Sciatic nerve (tissue), 2 donors: Measurements from ENCODE around the gene SLC25A33. TPM values are rescaled to one million over a fixed set of nuclear protein-coding genes. Genes with fewer than 3 reads are reported as not detected.
"Not testable (repeated sequence)": the region's sequence is repeated elsewhere in the genome, so short reads cannot be mapped to it uniquely, and the experiment has no call there.

Source experiments
- ATAC-seq: fragments of 200-7000 bp; cut with Tn5 transposase; one replicate; pipeline ENCODE4 v1.9.1; 2020; ENCODE audit warnings: mild to moderate bottlenecking, moderate library complexity
- DNase-seq: peaks from one replicate; pipeline ENCODE4 v3.0.0-alpha.2; 2020; ENCODE audit warnings: low spot score
- intact Hi-C: fragments of 100-400 bp; cut with DNase I; formaldehyde crosslinking; loops from one replicate; pipeline ENCODE4 v1.14.2; 2022
- total RNA-seq: library from RNA; stranded (reverse); fragmentation: NEBNext Ultra II Directional; extraction: Animal tissue kit (Norgen Biotek cat#: 25700); gene quantifications from one replicate; pipeline ENCODE4 v1.2.1, GENCODE V29; 2021
- donor health status: DM: no; HTN: no; CAD: no.
- donor health status: DM: no; HTN: no; CAD: no.

The SLC25A33 gene
- total RNA-seq, 1 donor from 2014 or later: 2.9 TPM

GRCh38 chr1:9611716-9612115, 72.5 kb downstream of the SLC25A33 start:
- ATAC-seq: no peak

GRCh38 chr1:9612162-9612845, 73.0 kb downstream of the SLC25A33 start:
- peak; percentile 41 for DNase-seq
- intact Hi-C loops: no loop called here
- ATAC-seq: no peak

More at GRCh38 chr1:9611716-9612115, 72.5 kb downstream of the SLC25A33 start:
- intact Hi-C loops: no loop called here
- DNase-seq: no peak

GRCh38 chr1:9612871-9613624, 73.8 kb downstream of the SLC25A33 start:
- intact Hi-C loops: no loop called here
- no peak for ATAC-seq

GRCh38 chr1:9613625-9614299, 74.5 kb downstream of the SLC25A33 start:
- ATAC-seq: no peak
- intact Hi-C loops: no loop called here
- DNase-seq: no peak

More at GRCh38 chr1:9612871-9613624, 73.8 kb downstream of the SLC25A33 start:
- DNase-seq: peak; percentile 51

- intact Hi-C loops: no loop called here
- ATAC-seq (peak; percentile 72), DNase-seq (no peak)
Observed at GRCh38 chr1:9615316-9616063, 76.2 kb downstream of the SLC25A33 start.

- intact Hi-C loops: no loop called here
- ATAC-seq (no peak), DNase-seq (no peak)
Observed at GRCh38 chr1:9618909-9619679, 79.8 kb downstream of the SLC25A33 start.

GRCh38 chr1:9621032-9621431, 81.8 kb downstream of the SLC25A33 start:
- ATAC-seq (no peak), DNase-seq (no peak)
- intact Hi-C loops: no loop called here

- intact Hi-C loops: no loop called here
- no peak for DNase-seq
- ATAC-seq: no peak
Observed at GRCh38 chr1:9624081-9624480, 84.8 kb downstream of the SLC25A33 start.

GRCh38 chr1:9625030-9625429, 85.8 kb downstream of the SLC25A33 start:
- not testable (repeated sequence) for ATAC-seq, DNase-seq
- intact Hi-C loops: loop anchor here (5.0 kb wide), 1 partner anchor 237 kb away; no protein-coding TSS in a partner anchor

GRCh38 chr1:9626201-9626608, 86.9 kb downstream of the SLC25A33 start:
- ATAC-seq (no peak), DNase-seq (no peak)
- intact Hi-C loops: loop anchor here (5.0 kb wide), 1 partner anchor 236 kb away; no protein-coding TSS in a partner anchor

- intact Hi-C loops: loop anchor here (5.0 kb wide), 1 partner anchor 234 kb away; no protein-coding TSS in a partner anchor
- DNase-seq (no peak), ATAC-seq (no peak)
Observed at GRCh38 chr1:9628541-9629444, 89.5 kb downstream of the SLC25A33 start.

- DNase-seq (peak; percentile 71), ATAC-seq (peak; percentile 72)
- intact Hi-C loops: loop anchor here (5.0 kb wide), 1 partner anchor 233 kb away; no protein-coding TSS in a partner anchor
Observed at GRCh38 chr1:9629445-9630201, 90.4 kb downstream of the SLC25A33 start.

- intact Hi-C loops: no loop called here
- DNase-seq (no peak), ATAC-seq (no peak)
Observed at GRCh38 chr1:9630331-9631111, 91.3 kb downstream of the SLC25A33 start.

- no peak for ATAC-seq
- intact Hi-C loops: no loop called here
Observed at GRCh38 chr1:9631613-9632012, 92.3 kb downstream of the SLC25A33 start.

GRCh38 chr1:9633493-9633892, 94.2 kb downstream of the SLC25A33 start:
- intact Hi-C loops: no loop called here
- DNase-seq (no peak), ATAC-seq (no peak)

More at GRCh38 chr1:9631613-9632012, 92.3 kb downstream of the SLC25A33 start:
- DNase-seq: no peak

GRCh38 chr1:9634582-9634981, 95.3 kb downstream of the SLC25A33 start:
- intact Hi-C loops: no loop called here
- ATAC-seq: no peak
- DNase-seq: no peak
